Measurements from ENCODE around the gene KCNS1. TPM values are rescaled to one million over a fixed set of nuclear protein-coding genes. Genes with fewer than 3 reads are reported as not detected.
"Not testable (repeated sequence)": the region's sequence is repeated elsewhere in the genome, so short reads cannot be mapped to it uniquely, and the experiment has no call there.

Gene KCNS1
- polyA plus RNA-seq, 1 donor (not counting 4 experiments of a cell fraction or from before 2014, with no cell fraction given): 1.5 TPM

GRCh38 chr20:45140836-45141235 is 39.9 kb upstream of the KCNS1 start:
- no peak for DNase-seq (ENCODE audit: low read depth, low spot score)
- H4K20me1 ChIP-seq (ENCODE audit: control insufficient read depth, extremely low read depth, insufficient read depth, low read length): no peaks in the 10 kb centered on the region
- no peak overlapping the region for H3K4me2 ChIP-seq (ENCODE audit: control insufficient read depth, extremely low read depth, insufficient read depth, low read depth, low read length)
- H2AFZ ChIP-seq (ENCODE audit: control insufficient read depth, low read length): no peak overlapping the region
- TF ChIP-seq EZH2 (IDR thresholded peaks at IDR 0.05; ENCODE audit: low read length) (no peak), CTCF (optimal IDR thresholded peaks at IDR 0.05 in 1 of 3, IDR thresholded peaks at IDR 0.05 in 1 of 3, conservative IDR thresholded peaks at IDR 0.05 in 1 of 3; ENCODE audit: extremely low read depth in 1 of 3, insufficient read depth in 2 of 3, low read length in 3 of 3) (no peak)
- peaks cover 6% of the 10 kb centered on the region for H3K4me1 ChIP-seq (ENCODE audit: control insufficient read depth, extremely low read depth, insufficient read depth, low read length)
- H3K9me1 ChIP-seq (ENCODE audit: control insufficient read depth, extremely low read depth, insufficient read depth, low read length): no peaks in the 10 kb centered on the region
- H3K27me3 ChIP-seq (ENCODE audit: control insufficient read depth, extremely low read depth, insufficient read depth, low read length): no peaks in the 10 kb centered on the region
- H3K9ac ChIP-seq (ENCODE audit: control insufficient read depth, extremely low read depth, insufficient read depth, low read length): no peak overlapping the region
- H3K79me2 ChIP-seq (ENCODE audit: control insufficient read depth, insufficient read depth, low read length): no peaks in the 10 kb centered on the region
- H3K27ac ChIP-seq (ENCODE audit: control insufficient read depth, insufficient read depth, low read length): no peak overlapping the region
- H3K4me3 ChIP-seq (ENCODE audit: control insufficient read depth in 2 of 3, extremely low read depth in 1 of 3, insufficient read depth in 2 of 3, low read depth in 1 of 3, low read length in 3 of 3): no peak overlapping the region
- no peaks in the 10 kb centered on the region for H3K36me3 ChIP-seq (ENCODE audit: control insufficient read depth in 2 of 2, extremely low read depth in 1 of 2, insufficient read depth in 2 of 2, low read length in 2 of 2)
- dilution Hi-C loops (cut with MboI; ENCODE audit: extremely low pct_ligation_motif_present, low sequenced_read_pairs): no loop called here
- FAIRE-seq: no peak
- H3K9me3 ChIP-seq (ENCODE audit: control insufficient read depth, low read depth, low read length): no peaks in the 10 kb centered on the region

GRCh38 chr20:45139733-45140375 is 38.9 kb upstream of the KCNS1 start:
- H2AFZ ChIP-seq (ENCODE audit: control insufficient read depth, low read length); H3K27me3 ChIP-seq (ENCODE audit: control insufficient read depth, extremely low read depth, insufficient read depth, low read length); FAIRE-seq; DNase-seq (ENCODE audit: low read depth, low spot score); H3K4me1 ChIP-seq (ENCODE audit: control insufficient read depth, extremely low read depth, insufficient read depth, low read length); H3K9me1 ChIP-seq (ENCODE audit: control insufficient read depth, extremely low read depth, insufficient read depth, low read length); H3K9ac ChIP-seq (ENCODE audit: control insufficient read depth, extremely low read depth, insufficient read depth, low read length); H3K4me3 ChIP-seq (ENCODE audit: control insufficient read depth in 2 of 3, extremely low read depth in 1 of 3, insufficient read depth in 2 of 3, low read depth in 1 of 3, low read length in 3 of 3); H3K79me2 ChIP-seq (ENCODE audit: control insufficient read depth, insufficient read depth, low read length); H3K36me3 ChIP-seq (ENCODE audit: control insufficient read depth in 2 of 2, extremely low read depth in 1 of 2, insufficient read depth in 2 of 2, low read length in 2 of 2); H3K27ac ChIP-seq (ENCODE audit: control insufficient read depth, insufficient read depth, low read length); H4K20me1 ChIP-seq (ENCODE audit: control insufficient read depth, extremely low read depth, insufficient read depth, low read length); dilution Hi-C loops (cut with MboI; ENCODE audit: extremely low pct_ligation_motif_present, low sequenced_read_pairs); H3K9me3 ChIP-seq (ENCODE audit: control insufficient read depth, low read depth, low read length); H3K4me2 ChIP-seq (ENCODE audit: control insufficient read depth, extremely low read depth, insufficient read depth, low read depth, low read length): not testable (repeated sequence)
